Gastroesophageal sphincter (tissue), 4 donors: ENCODE results near the gene ITCH. TPM values are rescaled to one million over a fixed set of nuclear protein-coding genes. Genes with fewer than 3 reads are reported as not detected.

Experiments used
- ATAC-seq: fragments of 150-250 bp; one replicate; pipeline ENCODE4 v1.9.1; 2016; ENCODE audit warnings: mild to moderate bottlenecking, moderate library complexity
- H3K27ac ChIP-seq, 4 donors: fragments of 200-600 bp; sonication (generic) in 3 of 4; 1 replicate in 3 of 4; 2 replicates in 1 of 4; pipeline ENCODE4 v1.5.1; 2016 to 2019
- H3K27me3 ChIP-seq: fragments of 200-600 bp; sonication (generic); one replicate; pipeline ENCODE4 v1.5.1; 2019
- H3K36me3 ChIP-seq, 2 donors: fragments of 200-600 bp; sonication (generic); one replicate each; pipeline ENCODE4 v1.5.1; 2019; ENCODE audit warnings: control low read depth in 1 of 2
- H3K4me1 ChIP-seq, 3 donors: fragments of 200-600 bp; sonication (generic); 1 replicate in 2 of 3; 2 replicates in 1 of 3; pipeline ENCODE4 v1.5.1; 2016 to 2019; ENCODE audit warnings: control low read depth in 2 of 3
- H3K4me3 ChIP-seq, 2 donors: fragments of 200-600 bp; sonication (generic); one replicate each; pipeline ENCODE4 v1.5.1; 2019; ENCODE audit warnings: mild to moderate bottlenecking in 1 of 2, moderate library complexity in 1 of 2
- H3K9me3 ChIP-seq, 3 donors: fragments of 200-600 bp; sonication (generic); one replicate each; pipeline ENCODE4 v1.5.1; 2017 to 2019; ENCODE audit warnings: control low read depth in 2 of 3
- CTCF ChIP-seq, 4 experiments: fragments of 200-600 bp in 2 of 4; fragments of 450-650 bp in 2 of 4; sonication (generic) in 1 of 4; IDR thresholded peaks; one replicate each; pipeline ENCODE4 v1.5.1; 2017 to 2019; ENCODE audit warnings: antibody characterized with exemption in 4 of 4, mild to moderate bottlenecking in 2 of 4, moderate library complexity in 2 of 4
- EP300 ChIP-seq: sonication (generic); formaldehyde crosslinking; IDR thresholded peaks from one replicate; pipeline ENCODE4 v1.6.1; 2017; ENCODE audit warnings: antibody characterized with exemption, mild to moderate bottlenecking
- POLR2A ChIP-seq, 2 donors: fragments of 450-650 bp; IDR thresholded peaks; one replicate each; pipeline ENCODE4 v1.6.1; 2017; ENCODE audit warnings: antibody characterized with exemption in 2 of 2, mild to moderate bottlenecking in 2 of 2, moderate library complexity in 1 of 2
- POLR2AphosphoS5 ChIP-seq: sonication (generic); formaldehyde crosslinking; IDR thresholded peaks from one replicate; pipeline ENCODE4 v1.6.1; 2017; ENCODE audit warnings: antibody characterized with exemption
- WGBS, 2 donors: methylation state at CpG; one replicate each; pipeline ENCODE4 v1.1.5; 2018; ENCODE audit warnings: low coverage in 1 of 2; 5-methylcytosine and 5-hydroxymethylcytosine counted together
- total RNA-seq, 4 donors: library from RNA; depleted of rRNA; stranded (reverse); fragments of >200 nt; gene quantifications; one replicate each; pipeline ENCODE4 v1.1.0, GENCODE V29; 2016

The ITCH gene
- total RNA-seq, 4 donors from 2014 or later = 59.5 to 75.5 (median 65.1) TPM

GRCh38 chr20:34458631-34459030 is 95.6 kb downstream of the ITCH start:
- Histone ChIP-seq H3K27ac (no peak overlapping the region), H3K27me3 (no peaks in the 10 kb centered on the region), H3K9me3 (no peaks in the 10 kb centered on the region), H3K4me1 (peaks cover 0 to 15% (median 0%) of the 10 kb centered on the region in 3 donors), H3K36me3 (peaks cover 0 to 54% of the 10 kb centered on the region in 2 donors), H3K4me3 (no peak overlapping the region)
- TF ChIP-seq POLR2AphosphoS5 = no peak
- no peak for TF ChIP-seq POLR2A (IDR thresholded peaks at IDR 0.05)
- TF ChIP-seq CTCF (IDR thresholded peaks at IDR 0.05) = no peak
- TF ChIP-seq EP300 = no peak
- no peak for ATAC-seq
- 54 to 63% methylated on average over 2 to 3 of the region's 3 CpGs for WGBS, 2 donors

GRCh38 chr20:34459209-34459897 is 96.3 kb downstream of the ITCH start:
- peaks cover 0 to 13% (median 0%) of the 10 kb centered on the region in 3 donors for H3K4me1 ChIP-seq
- H3K27me3 ChIP-seq = no peaks in the 10 kb centered on the region
- TF ChIP-seq POLR2A (IDR thresholded peaks at IDR 0.05) = no peak
- TF ChIP-seq CTCF (IDR thresholded peaks at IDR 0.05) = no peak
- TF ChIP-seq POLR2AphosphoS5 = no peak
- TF ChIP-seq EP300 = no peak
- H3K9me3 ChIP-seq = no peaks in the 10 kb centered on the region
- peaks cover 0 to 59% of the 10 kb centered on the region in 2 donors for H3K36me3 ChIP-seq
- ATAC-seq = no peak
- no peak overlapping the region for H3K4me3 ChIP-seq
- 78 to 83% methylated on average over 3 to 4 of the region's 5 CpGs for WGBS, 2 donors
- H3K27ac ChIP-seq = no peak overlapping the region

GRCh38 chr20:34461779-34462087 is 98.7 kb downstream of the ITCH start:
- no peaks in the 10 kb centered on the region for H3K9me3 ChIP-seq
- H3K4me3 ChIP-seq = no peak overlapping the region
- no peak for TF ChIP-seq POLR2A (IDR thresholded peaks at IDR 0.05)
- no peak for TF ChIP-seq POLR2AphosphoS5
- no peak for TF ChIP-seq EP300
- no peak for TF ChIP-seq CTCF (IDR thresholded peaks at IDR 0.05)
- no peak overlapping the region for H3K27ac ChIP-seq
- WGBS, 2 donors = 52 to 54% methylated on average over 2 of the region's 2 CpGs
- no peaks in the 10 kb centered on the region for H3K27me3 ChIP-seq
- ATAC-seq = no peak
- peaks cover 0 to 60% of the 10 kb centered on the region in 2 donors for H3K36me3 ChIP-seq
- peaks cover 0 to 13% (median 0%) of the 10 kb centered on the region in 3 donors for H3K4me1 ChIP-seq

GRCh38 chr20:34468951-34469350 is 105.9 kb downstream of the ITCH start:
- Histone ChIP-seq H3K27me3 (no peaks in the 10 kb centered on the region), H3K4me3 (no peak overlapping the region), H3K36me3 (peaks cover 0 to 56% of the 10 kb centered on the region in 2 donors), H3K9me3 (no peaks in the 10 kb centered on the region), H3K27ac (no peak overlapping the region), H3K4me1 (peaks cover 0 to 12% (median 0%) of the 10 kb centered on the region in 3 donors)
- 20 to 63% methylated on average over 1 of the region's 1 CpG for WGBS, 2 donors
- no peak for ATAC-seq
- TF ChIP-seq CTCF (IDR thresholded peaks at IDR 0.05) = no peak
- no peak for TF ChIP-seq EP300

GRCh38 chr20:34472246-34472925 is 109.3 kb downstream of the ITCH start:
- peak; percentile 66 for ATAC-seq
- peak overlapping the region in 1 of 4 donors; percentile 9 for H3K27ac ChIP-seq
- H3K4me3 ChIP-seq = no peak overlapping the region
- peaks cover 0 to 53% of the 10 kb centered on the region in 2 donors for H3K36me3 ChIP-seq
- H3K4me1 ChIP-seq = peaks cover 0 to 25% (median 0%) of the 10 kb centered on the region in 3 donors
- no peaks in the 10 kb centered on the region for H3K9me3 ChIP-seq
- WGBS, 2 donors = 47 to 52% methylated on average over 3 to 6 of the region's 6 CpGs
- TF ChIP-seq POLR2A (IDR thresholded peaks at IDR 0.05) (no peak), POLR2AphosphoS5 (no peak), EP300 (no peak), CTCF (IDR thresholded peaks at IDR 0.05) (no peak)
- H3K27me3 ChIP-seq = no peaks in the 10 kb centered on the region
